Psoas muscle (tissue), 8 donors: ENCODE measurements around the gene GNA12. TPM values are rescaled to one million over a fixed set of nuclear protein-coding genes. Genes with fewer than 3 reads are reported as not detected.

Source experiments
- ATAC-seq, 4 donors: fragments of 200-7000 bp; cut with Tn5 transposase; one replicate each; pipeline ENCODE4 v1.9.1; 2020; ENCODE audit warnings: moderate library complexity in 3 of 4, mild to moderate bottlenecking in 2 of 4
- DNase-seq, 2 donors: peaks; one replicate each; pipeline ENCODE4 v3.0.0-alpha.2; 2020
- H3K27ac ChIP-seq: fragments of 200-600 bp; one replicate; pipeline ENCODE4 v1.8.0; 2022
- H3K27me3 ChIP-seq, 3 donors: fragments of 200-600 bp in 1 of 3; one replicate each; pipeline versions ENCODE4 v1.6.1 to v1.8.0; 2013 to 2022; ENCODE audit warnings: low read length in 2 of 3, mild to moderate bottlenecking in 2 of 3, moderate library complexity in 1 of 3; ENCODE audit not compliant: insufficient read depth in 3 of 3
- H3K36me3 ChIP-seq, 2 donors: fragments of 200-600 bp in 1 of 2; one replicate each; pipeline versions ENCODE4 v1.6.1 to v1.8.0; 2013 to 2022; ENCODE audit warnings: low read depth in 1 of 2, mild to moderate bottlenecking in 1 of 2, moderate library complexity in 1 of 2; ENCODE audit not compliant: insufficient read depth in 1 of 2
- H3K4me1 ChIP-seq: fragments of 200-600 bp; one replicate; pipeline ENCODE4 v1.8.0; 2022
- H3K4me3 ChIP-seq: fragments of 200-600 bp; one replicate; pipeline ENCODE4 v1.8.0; 2022; ENCODE audit warnings: mild to moderate bottlenecking
- H3K9me3 ChIP-seq: fragments of 200-600 bp; one replicate; pipeline ENCODE4 v1.8.0; 2022
- CTCF ChIP-seq: fragments of 200-600 bp; IDR thresholded peaks from one replicate; pipeline ENCODE4 v1.8.0; 2022; ENCODE audit warnings: antibody characterized with exemption
- WGBS, 3 donors: extraction: QIAGEN DNeasy Blood & Tissue Kit; methylation state at CpG; one replicate each; pipeline versions ENCODE4 v1.1.6 to v1.1.7; 2013; 5-methylcytosine and 5-hydroxymethylcytosine counted together
- intact Hi-C, 2 donors: fragments of 100-400 bp; cut with DNase I; formaldehyde crosslinking; loops; one replicate each; pipeline versions ENCODE4 v1.11.0 to v1.14.2; 2022
- polyA plus RNA-seq, 3 donors: library from polyadenylated mRNA; stranded (reverse); fragments of 200-250 nt; gene quantifications; one replicate each; pipeline ENCODE4 v1.2.3, GENCODE V29; 2013
- total RNA-seq, 4 donors: library from RNA; stranded (reverse); fragmentation: NEBNext Ultra II Directional in 2 of 4; extraction: Animal tissue kit (Norgen Biotek cat#: 25700) in 2 of 4; gene quantifications; one replicate each; pipeline versions ENCODE4 v1.2.1 to v1.2.4, GENCODE V29; 2021 to 2023
- donor health status: healthy with polysubstance abuse.
- donor health status: DM: no; HTN: no; CAD: no; lungs with moderate emphysema.
- donor health status: Bipolar disorder and iron deficiency.
- donor health status: healthy.
- donor health status: DM: yes; HTN: yes; CAD: no.
- donor health status: DM: no; HTN: no; CAD: no.
- donor health status: DM: no; HTN: no; CAD: no.
- donor health status: DM: yes; HTN: yes; CAD: no.

The GNA12 gene
- total and polyA plus RNA-seq, 7 donors: 7.1 to 20.2 (median 15.4) TPM

GRCh38 chr7:2804227-2804763, 39.8 kb downstream of the GNA12 start:
- intact Hi-C loops: no loop called here
- 97 to 98% (median 97%) methylated on average over 6 of the region's 6 CpGs for WGBS, 3 donors
- DNase-seq: no peak
- Histone ChIP-seq H3K36me3 (no peaks in the 10 kb centered on the region), H3K27ac (no peak overlapping the region), H3K27me3 (no peaks in the 10 kb centered on the region), H3K4me3 (no peak overlapping the region), H3K9me3 (no peaks in the 10 kb centered on the region), H3K4me1 (peaks cover 4% of the 10 kb centered on the region)
- TF ChIP-seq CTCF: no peak
- no peak for ATAC-seq

DNA sequence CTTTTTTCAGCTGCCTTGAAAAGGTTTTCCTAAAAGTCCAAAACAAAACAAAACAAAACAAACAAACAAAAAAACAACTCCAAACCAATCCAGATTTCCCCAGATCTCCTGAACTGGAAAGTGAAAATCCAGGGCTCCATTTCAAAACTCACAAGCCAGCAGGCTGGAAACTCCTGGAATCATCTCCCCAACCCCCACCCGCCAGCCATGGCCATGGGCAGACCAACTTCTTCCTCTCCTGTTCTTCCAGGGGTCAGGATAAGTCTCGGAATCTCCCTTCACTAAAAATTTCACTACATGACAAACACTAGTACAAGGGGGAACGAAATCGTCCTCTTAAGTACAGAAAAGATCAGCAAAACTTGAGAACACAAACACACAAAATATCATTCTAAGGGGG, 40.4 kb downstream of the GNA12 start:
- H3K36me3 ChIP-seq: no peaks in the 10 kb centered on the region
- ATAC-seq (no peak), DNase-seq (no peak)
- H3K27ac ChIP-seq: no peak overlapping the region
- H3K4me3 ChIP-seq: no peak overlapping the region
- H3K27me3 ChIP-seq: no peaks in the 10 kb centered on the region
- H3K4me1 ChIP-seq: peaks cover 4% of the 10 kb centered on the region
- WGBS, 3 donors: 96 to 98% (median 96%) methylated on average over 4 of the region's 4 CpGs
- no peaks in the 10 kb centered on the region for H3K9me3 ChIP-seq
- no peak for TF ChIP-seq CTCF
- intact Hi-C loops: no loop called here

GRCh38 chr7:2803342-2803692, 40.8 kb downstream of the GNA12 start:
- intact Hi-C loops: no loop called here
- Histone ChIP-seq H3K36me3 (no peaks in the 10 kb centered on the region), H3K9me3 (no peaks in the 10 kb centered on the region), H3K4me3 (peak overlapping the region; percentile 29), H3K27me3 (no peaks in the 10 kb centered on the region), H3K27ac (no peak overlapping the region), H3K4me1 (peaks cover 4% of the 10 kb centered on the region)
- WGBS, 3 donors: 34 to 84% (median 61%) methylated on average over 2 of the region's 2 CpGs
- TF ChIP-seq CTCF: no peak
- DNase-seq (no peak), ATAC-seq (peak in 2 of 4 donors; percentile 11 to 19)

- no peak for DNase-seq
- peak in 3 of 4 donors; percentile 47 to 67 (median 50) for ATAC-seq
- H3K36me3 ChIP-seq: no peaks in the 10 kb centered on the region
- H3K9me3 ChIP-seq: no peaks in the 10 kb centered on the region
- TF ChIP-seq CTCF: no peak
- intact Hi-C loops: no loop called here
- H3K27ac ChIP-seq: no peak overlapping the region
- 48 to 64% (median 50%) methylated on average over 28 of the region's 28 CpGs for WGBS, 3 donors
- peaks cover 4% of the 10 kb centered on the region for H3K4me1 ChIP-seq
- H3K4me3 ChIP-seq: peak overlapping the region; percentile 29
- H3K27me3 ChIP-seq: no peaks in the 10 kb centered on the region
Measured at GRCh38 chr7:2802504-2803341, 41.4 kb downstream of the GNA12 start.
